Measurements from ENCODE around the gene CNTLN.
"Not testable (repeated sequence)": the region's sequence is repeated elsewhere in the genome, so short reads cannot be mapped to it uniquely, and the experiment has no call there.

Gene CNTLN

DNA sequence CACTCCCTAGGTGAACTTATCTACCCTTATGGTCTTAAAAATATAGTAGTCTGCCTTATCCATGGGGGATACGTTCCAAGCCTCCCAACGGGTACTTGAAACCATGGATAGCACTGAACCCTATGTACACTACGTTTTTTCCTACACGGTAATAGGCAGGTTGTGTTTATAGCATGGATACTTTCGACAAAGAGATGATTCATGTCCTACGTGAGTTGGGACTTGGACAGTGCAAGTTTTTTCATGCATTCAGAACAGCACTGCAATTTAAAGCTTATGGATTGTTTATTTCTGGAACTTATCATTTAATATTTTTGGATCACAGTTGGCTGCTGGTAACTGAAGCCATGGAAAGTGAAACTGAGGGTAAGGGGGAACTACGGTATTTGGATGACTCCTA lies 88.1 kb downstream of the CNTLN start:
- TF ChIP-seq, protein P1, sequence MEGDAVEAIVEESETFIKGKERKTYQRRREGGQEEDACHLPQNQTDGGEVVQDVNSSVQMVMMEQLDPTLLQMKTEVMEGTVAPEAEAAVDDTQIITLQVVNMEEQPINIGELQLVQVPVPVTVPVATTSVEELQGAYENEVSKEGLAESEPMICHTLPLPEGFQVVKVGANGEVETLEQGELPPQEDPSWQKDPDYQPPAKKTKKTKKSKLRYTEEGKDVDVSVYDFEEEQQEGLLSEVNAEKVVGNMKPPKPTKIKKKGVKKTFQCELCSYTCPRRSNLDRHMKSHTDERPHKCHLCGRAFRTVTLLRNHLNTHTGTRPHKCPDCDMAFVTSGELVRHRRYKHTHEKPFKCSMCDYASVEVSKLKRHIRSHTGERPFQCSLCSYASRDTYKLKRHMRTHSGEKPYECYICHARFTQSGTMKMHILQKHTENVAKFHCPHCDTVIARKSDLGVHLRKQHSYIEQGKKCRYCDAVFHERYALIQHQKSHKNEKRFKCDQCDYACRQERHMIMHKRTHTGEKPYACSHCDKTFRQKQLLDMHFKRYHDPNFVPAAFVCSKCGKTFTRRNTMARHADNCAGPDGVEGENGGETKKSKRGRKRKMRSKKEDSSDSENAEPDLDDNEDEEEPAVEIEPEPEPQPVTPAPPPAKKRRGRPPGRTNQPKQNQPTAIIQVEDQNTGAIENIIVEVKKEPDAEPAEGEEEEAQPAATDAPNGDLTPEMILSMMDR (conservative IDR thresholded peaks at IDR 0.05; ENCODE audit: low read depth, low read length) = no peak
- no peak for DNase-seq (ENCODE audit: low read depth)
- no peak overlapping the region for H3K4me3 ChIP-seq (ENCODE audit: low read depth, low read length)

DNA sequence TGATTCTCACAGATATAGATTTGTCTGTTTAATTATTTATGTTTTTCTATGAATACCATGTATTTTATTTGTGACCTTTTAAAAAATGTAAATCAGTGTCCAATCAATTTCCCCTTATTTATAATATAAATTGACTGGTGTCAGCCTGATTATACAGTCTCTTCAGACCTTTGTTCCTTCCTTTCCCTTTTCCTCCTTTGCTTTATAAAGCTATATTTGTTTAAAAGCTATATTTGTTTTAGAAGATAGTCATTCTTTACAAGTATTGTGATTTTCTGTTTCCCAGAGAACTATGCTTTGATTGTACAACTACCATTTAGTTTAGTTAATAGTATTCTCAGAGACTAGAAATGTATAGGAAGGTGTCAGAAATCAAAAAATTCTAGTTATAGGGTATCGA lies 90.6 kb downstream of the CNTLN start:
- no peak for DNase-seq (ENCODE audit: low read depth)
- TF ChIP-seq, protein P1 (conservative IDR thresholded peaks at IDR 0.05; ENCODE audit: low read depth, low read length) = no peak
- H3K4me3 ChIP-seq (ENCODE audit: low read depth, low read length) = no peak overlapping the region

DNA sequence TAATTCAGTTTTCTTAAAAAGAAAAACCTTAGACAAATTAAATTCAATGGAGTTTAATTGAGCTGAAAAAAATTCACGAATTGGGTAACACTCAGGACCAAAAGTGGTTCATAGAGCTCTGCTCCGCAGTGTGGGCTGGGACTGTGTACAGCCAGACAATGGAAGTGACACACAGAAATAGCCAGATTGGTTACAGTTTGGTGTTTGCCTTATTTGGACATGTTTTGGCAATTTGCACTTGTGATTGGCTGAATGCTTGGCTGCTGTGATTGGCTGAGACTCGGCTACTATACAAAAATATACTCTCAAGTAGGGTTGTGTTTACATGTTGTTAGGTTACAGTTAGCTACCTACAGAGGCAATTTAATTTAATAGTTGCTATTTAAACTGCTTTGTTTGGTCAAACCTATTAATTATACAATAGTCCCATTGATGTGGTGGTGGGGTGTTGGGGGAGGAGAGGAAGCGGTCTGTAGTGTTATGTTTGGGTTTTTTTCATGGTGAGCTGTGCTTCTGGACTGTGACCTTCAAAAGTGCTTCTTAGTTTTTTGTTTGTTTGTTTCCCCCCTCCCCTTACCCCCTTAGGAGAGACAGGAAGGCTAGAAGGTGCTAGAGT lies 95.2 kb downstream of the CNTLN start:
- TF ChIP-seq, protein P1 (conservative IDR thresholded peaks at IDR 0.05; ENCODE audit: low read depth, low read length) = no peak
- H3K4me3 ChIP-seq (ENCODE audit: low read depth, low read length) = no peak overlapping the region
- no peak for DNase-seq (ENCODE audit: low read depth)

DNA sequence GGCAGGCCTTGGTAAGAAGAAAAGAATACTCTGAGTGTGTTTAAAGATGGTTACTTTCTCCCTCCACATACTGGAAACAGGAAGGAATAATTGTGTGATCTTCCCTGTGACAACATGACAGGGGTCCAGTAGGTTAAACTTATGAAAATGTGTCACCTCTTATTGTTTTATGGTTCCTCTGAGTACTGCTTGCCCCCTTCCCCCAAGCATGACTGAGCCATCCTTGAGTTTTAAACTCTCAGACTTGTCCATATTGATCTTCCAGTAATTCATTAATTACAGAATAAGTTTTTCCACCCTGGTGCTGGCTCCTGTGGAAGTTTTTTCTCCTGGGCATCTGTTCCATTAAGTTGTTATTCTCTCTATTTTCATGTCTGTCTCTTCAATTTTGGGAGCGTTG lies 95.8 kb downstream of the CNTLN start:
- H3K4me3 ChIP-seq (ENCODE audit: low read depth, low read length) = no peak overlapping the region
- no peak for DNase-seq (ENCODE audit: low read depth)
- TF ChIP-seq, protein P1 (conservative IDR thresholded peaks at IDR 0.05; ENCODE audit: low read depth, low read length) = no peak

DNA sequence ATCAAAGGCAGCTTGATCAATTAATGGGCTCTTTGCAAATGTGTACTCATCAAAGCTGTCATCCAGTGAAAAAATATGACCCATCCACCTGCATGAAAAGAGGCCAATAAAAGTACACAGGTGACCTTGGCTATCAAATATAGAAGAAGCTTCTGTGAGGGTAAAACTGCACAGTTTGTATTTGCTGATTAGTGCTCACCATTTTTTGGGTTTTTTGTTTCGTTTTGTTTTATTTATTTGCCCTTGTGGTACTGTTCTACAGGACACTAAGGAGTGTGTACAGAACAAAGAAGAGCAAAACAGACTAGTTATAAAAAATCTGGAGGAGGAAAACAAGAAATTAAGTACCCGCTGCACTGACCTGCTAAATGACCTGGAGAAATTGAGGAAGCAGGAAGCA lies 101.3 kb downstream of the CNTLN start:
- TF ChIP-seq, protein P1 (conservative IDR thresholded peaks at IDR 0.05; ENCODE audit: low read depth, low read length) = no peak
- DNase-seq (ENCODE audit: low read depth) = no peak
- no peak overlapping the region for H3K4me3 ChIP-seq (ENCODE audit: low read depth, low read length)

DNA sequence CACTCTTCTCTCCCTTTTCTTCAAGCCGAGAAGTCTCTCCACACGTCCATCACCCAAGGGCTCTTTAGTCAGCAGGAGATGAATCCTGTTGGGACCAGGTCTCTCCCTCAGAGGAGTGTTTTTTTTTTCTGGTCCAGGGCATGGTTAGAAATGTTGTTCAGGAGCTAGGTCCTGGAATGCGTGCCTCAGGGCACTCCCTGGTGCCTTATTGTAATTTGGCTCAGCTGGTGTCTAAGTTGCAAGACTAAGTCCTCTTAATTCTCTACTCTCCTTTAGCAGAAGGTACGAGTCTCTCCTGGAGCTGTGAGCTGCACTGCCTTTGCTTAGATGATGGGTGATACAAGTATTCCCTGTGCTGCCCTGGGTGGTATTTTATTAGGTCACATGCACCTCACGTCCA lies 111.9 kb downstream of the CNTLN start:
- no peak for DNase-seq (ENCODE audit: low read depth)
- TF ChIP-seq, protein P1 (conservative IDR thresholded peaks at IDR 0.05; ENCODE audit: low read depth, low read length) = no peak
- no peak overlapping the region for H3K4me3 ChIP-seq (ENCODE audit: low read depth, low read length)

DNA sequence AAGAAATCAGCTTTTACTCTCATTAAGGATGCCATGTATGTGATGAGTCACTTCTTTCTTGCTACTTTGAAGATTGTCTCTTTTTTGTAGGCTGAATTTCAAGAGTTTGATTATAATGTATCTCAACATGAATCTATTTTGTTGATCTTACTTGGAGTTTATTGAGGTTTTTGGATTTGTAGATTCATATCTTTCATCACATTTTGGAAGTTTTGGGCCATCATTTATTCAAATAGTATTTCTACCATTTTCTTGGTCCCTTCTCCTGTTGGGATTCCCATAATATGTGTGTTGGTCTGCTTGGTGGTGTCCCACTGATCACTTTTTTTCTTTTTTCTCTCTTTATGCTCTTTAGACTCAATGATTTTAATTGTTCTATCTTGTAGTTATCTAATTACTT lies 116.3 kb downstream of the CNTLN start:
- TF ChIP-seq, protein P1 (conservative IDR thresholded peaks at IDR 0.05; ENCODE audit: low read depth, low read length) = no peak
- no peak for DNase-seq (ENCODE audit: low read depth)
- no peak overlapping the region for H3K4me3 ChIP-seq (ENCODE audit: low read depth, low read length)

DNA sequence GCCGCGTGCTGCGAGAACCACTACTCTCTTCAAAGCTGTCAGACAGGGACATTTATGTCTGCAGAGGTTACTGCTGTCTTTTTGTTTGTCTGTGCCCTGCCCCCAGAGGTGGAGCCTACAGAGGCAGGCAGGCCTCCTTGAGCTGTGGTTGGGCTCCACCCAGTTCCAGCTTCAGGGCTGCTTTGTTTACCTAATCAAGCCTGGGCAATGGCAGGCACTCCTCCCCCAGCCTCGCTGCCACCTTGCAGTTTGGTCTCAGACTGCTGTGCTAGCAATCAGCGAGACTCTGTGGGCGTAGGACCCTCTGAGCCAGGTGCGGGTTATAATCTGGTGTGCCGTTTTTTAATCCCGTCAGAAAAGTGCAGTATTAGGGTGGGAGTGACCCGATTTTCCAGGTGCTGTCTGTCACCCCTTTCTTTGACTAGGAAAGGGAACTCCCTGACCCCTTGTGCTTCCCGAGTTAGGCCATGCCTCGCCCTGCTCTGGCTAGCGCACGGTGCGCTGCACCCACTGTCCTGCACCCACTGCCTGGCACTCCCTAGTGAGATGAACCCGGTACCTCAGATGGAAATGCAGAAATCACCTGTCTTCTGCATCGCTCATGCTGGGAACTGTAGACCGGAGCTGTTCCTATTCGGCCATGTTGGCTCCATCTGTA lies 133.8 kb downstream of the CNTLN start:
- DNase-seq (ENCODE audit: low read depth); H3K4me3 ChIP-seq (ENCODE audit: low read depth, low read length): not testable (repeated sequence)

Data from choroid plexus epithelial cell (primary cell).